ENCODE results near the gene RCAN3.
"Not testable (repeated sequence)": the region's sequence is repeated elsewhere in the genome, so short reads cannot be mapped to it uniquely, and the experiment has no call there.

Gene RCAN3

GRCh38 chr1:24514946-24515345 lies 12.3 kb downstream of the RCAN3 start:
- DNase-seq: no peak

GRCh38 chr1:24515671-24516209 lies 13.1 kb downstream of the RCAN3 start:
- DNase-seq: not testable (repeated sequence)

- no peak for DNase-seq
These were observed 13.9 kb downstream of the RCAN3 start for GRCh38 chr1:24516506-24516905.

GRCh38 chr1:24517898-24518297 lies 15.3 kb downstream of the RCAN3 start:
- DNase-seq: no peak

GRCh38 chr1:24520282-24520681 lies 17.6 kb downstream of the RCAN3 start:
- DNase-seq: not testable (repeated sequence)

- DNase-seq: no peak
These were observed 23.0 kb downstream of the RCAN3 start for GRCh38 chr1:24525606-24526005.

GRCh38 chr1:24526045-24526444 lies 23.4 kb downstream of the RCAN3 start:
- DNase-seq: no peak

GRCh38 chr1:24526940-24527542 lies 24.4 kb downstream of the RCAN3 start:
- peak; percentile 42 for DNase-seq

- DNase-seq: peak; percentile 49
These were observed 26.1 kb downstream of the RCAN3 start for GRCh38 chr1:24528744-24529143.

- DNase-seq: not testable (repeated sequence)
These were observed 26.7 kb downstream of the RCAN3 start for GRCh38 chr1:24529292-24529691.

GRCh38 chr1:24535021-24535424 lies 32.4 kb downstream of the RCAN3 start:
- DNase-seq: no peak

- no peak for DNase-seq
These were observed 33.1 kb downstream of the RCAN3 start for GRCh38 chr1:24535778-24536177.

GRCh38 chr1:24536391-24536840 lies 33.8 kb downstream of the RCAN3 start:
- DNase-seq: no peak

- no peak for DNase-seq
These were observed 37.6 kb downstream of the RCAN3 start for GRCh38 chr1:24540051-24540905.

GRCh38 chr1:24540906-24541710 lies 38.5 kb downstream of the RCAN3 start:
- DNase-seq: no peak

GRCh38 chr1:24541711-24542346 lies 39.2 kb downstream of the RCAN3 start:
- peak; percentile 18 for DNase-seq

GRCh38 chr1:24544239-24544638 lies 41.6 kb downstream of the RCAN3 start:
- no peak for DNase-seq

- no peak for DNase-seq
These were observed 43.0 kb downstream of the RCAN3 start for GRCh38 chr1:24545662-24546061.

- DNase-seq: no peak
These were observed 44.6 kb downstream of the RCAN3 start for GRCh38 chr1:24547195-24547594.

- no peak for DNase-seq
These were observed 45.4 kb downstream of the RCAN3 start for GRCh38 chr1:24548070-24548469.

GRCh38 chr1:24549210-24549609 lies 46.6 kb downstream of the RCAN3 start:
- DNase-seq: not testable (repeated sequence)

- peak; percentile 24 for DNase-seq
These were observed 48.8 kb downstream of the RCAN3 start for GRCh38 chr1:24551290-24551959.
